GM18519 (cell line): ENCODE data around the gene NECTIN4.
"Not testable (repeated sequence)": the region's sequence is repeated elsewhere in the genome, so short reads cannot be mapped to it uniquely, and the experiment has no call there.

Source experiments
- ATAC-seq: cut with Tn5 transposase; IDR thresholded peaks from one replicate; pipeline ENCODE4 v1.9.1; 2021; ENCODE audit warnings: mild to moderate bottlenecking, moderate library complexity; ENCODE audit not compliant: unreplicated experiment, low FRiP score

NECTIN4 gene

DNA sequence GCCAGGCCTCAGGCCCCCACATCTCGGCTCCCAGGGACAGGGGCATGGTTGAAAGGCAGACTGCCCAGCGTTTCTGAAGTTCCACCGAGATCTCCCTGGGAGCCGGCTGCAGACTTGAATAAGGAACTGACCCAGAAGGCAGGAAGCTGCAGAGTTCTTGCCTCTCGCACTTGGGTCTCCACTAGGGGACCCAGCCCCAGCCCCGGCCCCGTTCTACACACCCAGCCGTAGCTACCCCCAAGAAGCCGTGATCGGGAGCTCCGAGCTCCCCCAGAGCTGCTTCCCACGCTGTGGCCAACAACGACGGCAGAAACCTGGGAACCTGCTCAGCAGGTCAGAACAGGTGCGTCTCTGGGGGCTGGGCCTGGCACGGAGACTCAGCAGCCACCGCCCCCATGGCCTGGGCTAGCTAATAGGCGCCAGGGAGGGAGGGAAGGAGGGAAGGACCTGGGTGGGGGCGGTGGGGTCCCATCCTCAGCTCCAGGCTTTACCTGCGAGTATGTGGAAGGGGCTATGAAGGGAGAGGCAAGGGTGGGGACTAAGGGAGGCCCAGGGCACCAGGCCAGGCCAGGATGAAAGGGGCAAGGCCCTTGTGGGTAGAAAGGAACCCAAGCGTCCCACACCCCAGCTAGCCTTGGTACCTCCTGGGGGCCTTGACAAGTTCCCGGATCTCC lies at the start of gene NECTIN4:
NECTIN4 (minus strand) TSS at position 308 of the 674 bp plus-strand sequence; CDS start at position 46, 262 bp downstream.
- ATAC-seq, result no peak

DNA sequence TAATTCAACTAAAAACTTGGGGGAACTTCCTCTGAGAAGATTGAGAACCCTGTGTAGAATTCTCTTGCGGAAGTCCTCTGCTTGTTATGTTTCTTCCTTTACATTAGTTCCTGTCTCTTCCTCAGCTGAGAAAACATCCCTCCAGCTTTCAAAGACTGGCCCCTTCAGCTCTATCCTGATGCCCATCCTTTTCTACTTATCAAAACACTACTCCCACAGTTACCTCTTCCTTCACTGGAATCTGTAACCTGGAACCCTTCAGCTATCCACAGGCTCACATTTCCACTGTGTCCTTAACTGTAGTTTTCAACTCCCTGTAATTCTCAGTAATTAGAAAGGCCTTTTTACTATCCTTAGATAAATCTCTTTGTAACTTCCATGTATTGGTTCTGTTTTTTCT lies 49.1 kb upstream of the NECTIN4 start:
- ATAC-seq, result no peak

DNA sequence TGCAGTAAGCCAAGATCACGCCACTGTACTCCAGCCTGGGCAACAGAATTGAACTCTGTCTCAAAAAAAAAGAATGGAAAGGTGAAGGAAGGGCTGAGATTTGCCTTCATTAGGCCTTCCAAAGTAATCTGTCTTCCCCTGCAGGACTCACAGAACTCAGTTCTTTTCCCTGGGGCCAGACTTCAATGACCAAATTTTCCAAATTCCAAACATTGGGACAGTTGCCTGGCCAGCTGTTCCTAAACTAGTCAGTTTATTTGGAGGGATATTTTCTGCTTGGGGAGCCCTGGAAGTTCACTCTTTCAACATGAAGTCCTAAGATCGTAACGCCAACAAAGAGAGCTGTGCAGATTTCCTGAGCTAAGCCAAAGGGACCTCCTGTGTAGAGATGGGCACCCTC lies 48.5 kb upstream of the NECTIN4 start:
- ATAC-seq, result no peak

DNA sequence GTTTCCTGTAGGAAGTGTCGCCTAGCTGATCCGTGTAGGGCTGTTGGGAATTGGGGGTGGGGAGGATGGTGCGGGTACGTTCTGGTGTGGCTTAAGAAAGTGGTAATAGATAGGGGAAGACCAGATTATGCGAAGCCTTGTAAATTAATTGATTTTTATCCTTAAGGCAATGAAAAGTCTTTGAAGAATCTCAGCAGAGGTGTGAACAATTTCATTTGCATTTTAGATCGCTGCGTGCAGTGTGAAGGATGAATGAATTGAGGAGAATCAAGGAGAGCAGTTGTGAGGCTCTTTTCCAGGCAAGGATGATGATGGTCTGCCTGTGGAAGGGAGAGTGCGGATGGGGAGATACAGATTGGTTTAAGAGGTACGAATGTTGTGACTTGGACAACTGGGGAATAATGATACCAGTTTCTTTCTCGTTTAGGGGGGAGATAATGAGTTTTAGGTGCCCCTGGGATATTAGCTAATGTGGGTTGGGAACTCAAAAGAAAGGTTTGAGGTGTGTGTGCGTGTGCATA lies 43.9 kb upstream of the NECTIN4 start:
- no peak for ATAC-seq

DNA sequence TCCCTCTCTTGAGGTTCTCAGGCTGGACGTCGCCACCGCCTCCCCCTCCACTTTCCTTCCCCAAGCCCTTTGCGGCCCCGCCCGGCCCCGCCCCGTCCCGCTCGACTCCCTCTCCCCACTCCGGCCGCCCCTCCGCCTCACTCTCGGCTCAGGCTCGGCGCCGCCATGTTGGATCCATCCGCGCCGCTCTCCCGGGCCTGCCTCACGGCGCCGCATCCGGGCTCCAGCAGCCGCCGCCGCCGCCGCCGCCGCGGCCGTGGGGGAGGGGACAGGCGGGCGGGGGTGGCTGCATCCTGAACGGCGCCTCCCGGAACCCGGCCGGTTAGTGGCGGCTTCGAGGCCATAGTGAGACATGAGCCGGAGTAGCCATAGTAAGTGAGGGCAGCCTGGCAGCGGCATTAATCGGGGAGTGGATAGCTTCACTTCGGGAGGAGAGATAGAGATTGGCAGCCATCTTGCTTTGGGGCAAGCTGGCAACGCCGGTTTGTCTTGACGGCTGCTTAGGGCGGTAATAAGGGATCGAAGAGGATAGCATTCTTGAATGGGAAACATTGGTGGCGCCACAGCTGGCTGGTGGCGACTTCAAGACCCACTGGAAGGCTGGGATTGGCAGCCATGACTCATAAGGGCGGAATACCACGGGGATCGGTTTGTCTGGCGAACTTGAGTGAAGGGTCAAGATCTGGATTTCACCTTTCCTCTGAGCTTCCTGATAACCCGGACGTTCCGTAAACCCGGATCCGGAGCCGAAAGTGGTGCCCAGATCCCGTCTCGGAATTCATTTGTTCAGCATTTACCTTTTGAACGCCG lies 43.3 kb upstream of the NECTIN4 start, which contains the start of gene DEDD:
DEDD (minus strand) TSS at position 258 of the 810 bp plus-strand sequence. CDS start 8,205 bp downstream, outside the sequence.
- peak; percentile 91 for ATAC-seq

DNA sequence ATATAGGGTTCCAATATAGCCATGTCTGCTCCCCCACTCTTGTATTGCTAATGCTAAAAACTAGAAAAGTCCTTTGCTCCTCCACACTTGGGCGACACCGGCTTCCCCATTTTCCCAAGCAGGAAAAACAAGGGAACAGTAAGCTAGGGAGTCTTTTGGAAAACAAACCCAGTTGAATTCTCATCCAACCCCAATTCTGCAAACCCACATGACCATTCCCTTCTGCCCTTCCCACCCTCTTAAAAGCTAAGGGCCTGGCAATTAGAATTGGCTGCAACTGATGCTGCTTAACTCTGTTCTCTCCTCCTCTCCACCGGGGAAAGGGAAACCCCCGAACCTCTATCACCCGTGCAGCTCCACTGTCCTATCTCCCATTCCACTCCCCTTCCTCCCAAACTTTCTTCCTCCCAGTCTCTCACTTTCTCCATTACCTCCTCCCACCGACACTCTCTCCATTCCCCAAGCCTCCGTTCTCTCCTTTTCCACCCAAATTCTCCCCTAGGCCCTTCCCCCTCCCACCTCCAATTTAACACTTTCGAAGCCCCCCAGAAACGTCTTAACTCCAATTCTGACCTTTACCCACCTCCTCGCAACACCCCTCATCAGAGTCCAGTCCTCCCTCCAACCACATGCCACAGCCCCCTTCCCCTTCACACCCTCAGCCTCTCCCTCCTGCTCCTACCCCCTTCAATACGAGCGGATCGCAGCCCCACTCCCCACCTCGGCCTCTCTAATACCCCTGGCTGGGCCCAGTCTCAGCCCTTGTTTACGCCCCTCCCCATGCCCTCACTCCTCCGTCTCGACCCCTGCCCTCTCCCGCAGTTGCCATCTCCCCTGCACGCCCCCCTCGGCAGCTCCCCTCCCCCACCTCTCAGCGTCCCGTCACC lies 42.4 kb upstream of the NECTIN4 start:
- ATAC-seq, result no peak

DNA sequence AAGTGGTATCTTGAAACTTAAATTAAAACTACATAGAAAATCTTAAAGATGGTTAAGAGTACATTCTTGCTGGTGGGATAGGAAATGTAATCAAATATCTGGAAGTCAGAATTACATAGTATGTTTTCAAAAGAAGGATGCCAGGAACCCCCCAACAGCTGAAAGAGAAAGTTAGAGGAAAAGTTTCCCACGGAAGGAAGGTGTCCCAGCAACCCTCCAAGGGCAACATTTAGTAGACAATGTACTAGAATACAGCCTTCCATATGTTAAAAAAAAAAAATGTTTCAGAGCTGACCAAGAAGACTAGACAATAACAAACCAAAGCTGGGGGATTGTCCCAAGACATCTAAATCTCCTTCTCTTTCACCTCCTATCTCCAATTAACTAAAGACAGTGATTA lies 40.9 kb upstream of the NECTIN4 start:
- no peak for ATAC-seq

DNA sequence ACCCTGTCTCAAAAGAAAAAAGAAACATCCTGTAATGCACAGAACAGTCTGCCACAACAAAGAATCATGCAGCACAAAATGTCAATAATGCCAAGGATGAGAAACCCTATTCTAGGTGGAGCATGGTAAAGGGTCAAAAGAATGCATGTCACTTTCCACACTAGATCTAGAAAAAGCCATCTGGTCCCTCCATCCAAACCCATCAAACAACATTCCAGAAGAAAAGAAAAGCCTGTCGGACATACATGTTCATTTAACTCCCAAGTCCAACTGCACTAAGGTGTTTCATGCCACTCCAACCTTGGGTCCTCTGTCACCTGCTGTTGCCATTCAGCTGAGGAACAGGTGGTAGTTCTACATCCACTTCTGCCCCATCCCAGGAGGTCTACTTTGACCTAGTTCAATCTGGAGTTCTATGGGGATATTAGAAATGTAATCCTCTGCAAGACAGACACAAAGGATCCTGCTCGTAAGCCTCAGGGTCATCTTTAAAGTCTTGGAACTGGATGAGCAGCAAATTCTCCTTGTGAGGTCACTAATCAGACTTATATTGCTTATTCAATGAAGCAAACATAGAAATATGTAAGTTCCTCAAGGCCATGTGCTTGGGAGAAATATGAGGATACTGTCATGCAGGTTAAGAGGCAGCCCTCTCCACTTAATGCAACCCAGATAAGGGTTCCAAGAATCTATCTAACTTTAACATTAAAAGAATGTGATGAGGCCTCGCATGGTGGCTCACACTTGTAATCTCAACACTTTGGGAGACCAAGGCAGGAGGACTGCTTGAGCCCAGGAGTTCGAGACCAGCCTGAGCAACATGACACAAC lies 39.4 kb upstream of the NECTIN4 start:
- ATAC-seq, result no peak

DNA sequence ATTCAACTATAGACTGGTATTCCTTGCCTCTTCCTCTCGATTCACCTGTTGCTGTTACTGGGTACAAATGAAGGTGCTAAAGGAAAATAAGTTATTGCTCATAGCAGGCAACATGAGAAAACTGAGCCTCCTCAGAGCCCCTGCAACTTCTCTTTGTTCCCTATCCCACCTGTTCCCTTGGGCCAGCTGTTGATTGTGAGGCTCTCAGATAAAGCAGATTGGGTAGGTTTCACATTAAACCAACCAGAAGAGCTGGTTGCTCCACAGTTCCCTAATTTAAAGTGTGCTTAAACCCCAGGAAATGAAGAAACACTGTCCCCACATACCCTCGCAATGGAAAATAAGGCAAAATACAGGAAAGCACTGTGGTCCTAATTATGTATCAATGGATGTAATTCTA lies 38.3 kb upstream of the NECTIN4 start:
- ATAC-seq, result no peak

DNA sequence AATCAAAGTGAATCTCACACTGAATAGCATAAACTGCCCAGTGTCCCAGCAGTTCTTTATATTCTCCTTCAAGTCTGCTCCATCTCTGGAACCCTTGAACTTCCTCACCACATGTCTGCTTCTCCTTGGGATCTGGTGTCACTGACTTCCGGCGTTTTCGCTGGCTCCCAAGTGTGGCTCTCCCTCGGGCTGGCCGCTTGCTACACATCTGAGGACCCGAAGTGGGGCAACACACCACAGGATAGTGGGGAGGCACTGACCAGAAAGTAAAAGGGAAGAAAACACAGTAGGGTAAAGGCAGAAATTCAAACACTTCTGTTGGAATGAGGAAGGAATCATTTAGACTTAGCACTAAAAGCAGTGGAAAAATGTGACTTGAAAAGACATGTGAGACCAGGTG lies 33.6 kb upstream of the NECTIN4 start:
- no peak for ATAC-seq

DNA sequence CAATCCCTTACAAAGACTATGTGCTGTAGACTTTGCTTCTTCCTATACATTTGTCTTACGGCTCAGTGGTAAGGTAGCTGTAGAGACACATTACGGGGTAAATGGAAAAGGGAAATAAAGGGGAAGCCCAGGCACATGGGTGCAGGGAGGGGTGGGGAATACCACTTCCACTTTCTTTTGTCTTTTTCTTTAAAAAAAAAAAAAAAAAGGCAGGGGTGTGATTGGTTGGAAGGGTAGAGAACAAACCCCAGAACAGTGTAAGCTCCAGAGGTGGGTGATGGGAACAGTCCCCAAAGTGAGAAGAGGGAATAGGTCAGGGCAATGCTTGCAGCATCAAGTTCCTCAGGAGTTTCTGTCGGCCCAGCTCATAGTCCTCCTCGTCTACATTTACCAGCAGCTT lies 32.5 kb upstream of the NECTIN4 start:
- no peak for ATAC-seq

DNA sequence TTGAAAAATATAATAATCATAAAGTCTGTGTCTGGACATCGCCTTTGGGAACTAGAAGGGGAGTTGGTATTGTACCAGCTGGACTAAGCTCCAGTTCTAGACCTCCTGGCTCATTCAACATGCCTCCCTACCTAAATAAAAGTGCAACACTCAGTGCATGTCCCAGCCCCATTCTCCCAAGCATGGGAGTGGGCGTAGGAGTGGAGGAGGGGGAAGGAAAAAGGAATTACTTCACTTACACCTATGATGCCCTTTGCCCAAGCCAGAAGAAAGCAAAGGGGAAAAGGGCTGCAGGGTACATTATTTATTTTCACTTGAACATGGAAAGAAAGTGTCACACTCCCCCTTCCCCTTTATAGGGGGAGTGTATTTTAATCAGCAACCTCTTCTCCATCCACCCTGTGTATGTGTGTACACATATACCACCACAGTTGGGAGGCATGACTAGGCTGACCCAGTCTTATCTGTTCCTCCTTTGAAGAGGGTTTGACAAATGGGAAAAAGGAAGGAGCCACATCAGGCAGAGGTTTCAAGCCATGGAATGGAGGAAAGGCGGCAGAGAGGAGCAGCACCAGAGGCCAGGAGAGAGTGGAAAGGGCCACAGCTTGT lies 31.8 kb upstream of the NECTIN4 start:
- ATAC-seq, result no peak

DNA sequence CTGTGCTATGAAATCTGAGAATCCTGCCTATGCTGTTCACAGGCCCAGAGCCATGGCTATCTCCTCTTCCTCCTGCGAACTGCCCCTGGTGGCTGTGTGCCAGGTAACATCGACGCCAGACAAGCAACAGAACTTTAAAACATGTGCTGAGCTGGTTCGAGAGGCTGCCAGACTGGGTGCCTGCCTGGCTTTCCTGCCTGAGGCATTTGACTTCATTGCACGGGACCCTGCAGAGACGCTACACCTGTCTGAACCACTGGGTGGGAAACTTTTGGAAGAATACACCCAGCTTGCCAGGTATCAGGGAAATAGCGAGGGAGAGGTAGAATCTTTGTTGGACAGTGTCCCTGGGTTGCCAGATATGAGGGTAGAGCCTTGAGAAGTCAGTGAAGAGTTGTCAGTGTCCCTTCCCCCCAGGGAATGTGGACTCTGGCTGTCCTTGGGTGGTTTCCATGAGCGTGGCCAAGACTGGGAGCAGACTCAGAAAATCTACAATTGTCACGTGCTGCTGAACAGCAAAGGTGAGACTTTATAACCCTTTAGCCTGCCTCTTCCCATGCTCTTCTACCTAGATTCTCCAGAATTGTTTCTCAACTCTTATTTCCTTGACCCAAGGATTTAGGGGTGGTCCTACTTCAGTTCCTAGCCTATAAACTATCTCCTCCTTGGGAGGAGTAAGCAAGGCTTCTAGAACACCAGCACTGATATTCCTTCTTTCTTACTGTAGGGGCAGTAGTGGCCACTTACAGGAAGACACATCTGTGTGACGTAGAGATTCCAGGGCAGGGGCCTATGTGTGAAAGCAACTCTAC lies 29.9 kb upstream of the NECTIN4 start:
- ATAC-seq, result no peak

DNA sequence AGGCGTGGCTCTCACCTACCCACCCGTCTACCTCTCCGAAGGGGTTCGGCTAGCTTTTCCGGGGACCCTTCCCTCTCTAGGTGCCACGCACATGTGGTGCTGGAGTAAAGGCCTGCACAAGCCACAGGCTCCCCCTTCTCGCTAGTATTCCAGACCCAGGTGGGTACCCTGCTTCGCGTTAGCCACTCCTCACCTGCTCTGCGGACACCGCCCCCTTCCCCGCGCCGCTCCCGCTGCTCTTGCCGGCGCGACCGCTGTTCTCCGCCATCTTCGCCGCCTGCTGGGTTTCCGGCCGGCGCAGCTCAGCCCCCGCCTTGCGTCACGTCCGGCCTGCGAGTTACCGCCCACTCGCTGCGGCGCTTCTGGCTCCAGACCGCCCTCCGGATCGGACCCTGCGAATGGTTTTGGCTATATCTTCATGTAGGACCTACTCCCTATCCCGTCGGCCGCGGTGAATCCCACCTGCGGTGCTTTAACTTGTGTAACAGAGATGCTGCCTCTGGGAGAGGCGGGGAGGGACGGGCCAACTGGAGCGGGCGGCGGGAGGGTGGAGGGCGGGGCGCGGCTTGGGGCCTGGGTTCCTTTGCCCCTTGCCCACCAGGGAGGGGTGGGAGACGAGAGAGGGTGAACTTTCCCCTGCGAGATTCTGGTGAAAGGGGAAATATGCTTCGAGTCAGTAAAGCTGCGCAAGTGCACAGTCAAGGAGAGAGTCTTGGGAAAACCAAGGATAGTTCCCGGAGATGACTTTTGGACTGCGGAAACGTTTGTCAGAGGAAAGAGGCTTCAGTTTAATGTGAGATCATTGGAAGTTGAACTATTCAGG lies 28.6 kb upstream of the NECTIN4 start, which contains the start of the genes NIT1 and PFDN2:
NIT1 (plus strand) TSS at position 347 of the 823 bp plus-strand sequence; CDS start at position 419, 72 bp downstream.
PFDN2 (minus strand) TSS at position 279 of the 823 bp plus-strand sequence; CDS start at position 268, 11 bp downstream.
- ATAC-seq, result peak; percentile 46

DNA sequence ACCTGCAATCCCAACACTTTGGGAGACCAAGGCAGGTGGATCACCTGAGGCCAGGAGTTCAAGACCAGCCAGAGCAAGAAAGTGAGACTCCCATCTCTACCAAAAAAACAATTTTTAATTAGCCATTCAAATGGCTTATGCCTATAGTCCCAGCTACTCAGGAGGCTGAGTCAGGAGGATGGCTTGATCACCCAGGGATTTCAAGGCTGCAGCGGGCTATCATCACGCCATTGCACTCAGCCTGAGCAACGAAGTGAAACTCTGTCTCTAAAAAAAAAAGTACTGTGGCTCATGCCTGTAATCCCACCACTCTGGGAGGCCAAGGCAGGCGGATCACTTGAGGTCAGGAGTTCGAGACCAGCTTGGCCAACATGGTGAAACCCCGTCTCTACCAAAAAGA lies 26.6 kb upstream of the NECTIN4 start:
- ATAC-seq, result not testable (repeated sequence)

DNA sequence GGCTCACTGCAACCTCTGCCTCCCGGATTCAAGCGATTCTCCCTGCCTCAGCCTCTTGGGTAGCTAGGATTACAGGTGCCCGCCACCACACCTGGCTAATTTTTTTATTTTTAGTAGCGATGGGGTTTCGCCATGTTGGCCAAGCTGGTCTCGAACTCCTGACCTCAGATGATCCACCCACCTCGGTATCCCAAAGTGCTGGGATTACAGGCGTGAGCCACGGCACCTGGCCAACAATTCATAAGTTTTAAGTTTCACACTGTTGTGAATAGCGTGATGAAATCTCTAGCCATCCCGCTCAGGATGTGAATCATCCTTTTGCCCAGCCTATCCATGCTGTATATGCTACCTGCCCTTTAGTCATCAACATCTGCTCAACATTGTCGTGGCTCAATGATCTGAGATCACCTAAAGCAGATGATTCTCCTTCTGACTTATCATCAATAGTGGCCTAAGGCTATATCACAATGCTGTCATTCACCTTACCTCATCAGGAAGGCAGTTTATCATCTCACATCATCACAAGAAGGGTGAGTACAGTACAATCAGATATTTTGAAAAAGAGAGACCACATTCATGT lies 25.9 kb upstream of the NECTIN4 start:
- no peak for ATAC-seq

DNA sequence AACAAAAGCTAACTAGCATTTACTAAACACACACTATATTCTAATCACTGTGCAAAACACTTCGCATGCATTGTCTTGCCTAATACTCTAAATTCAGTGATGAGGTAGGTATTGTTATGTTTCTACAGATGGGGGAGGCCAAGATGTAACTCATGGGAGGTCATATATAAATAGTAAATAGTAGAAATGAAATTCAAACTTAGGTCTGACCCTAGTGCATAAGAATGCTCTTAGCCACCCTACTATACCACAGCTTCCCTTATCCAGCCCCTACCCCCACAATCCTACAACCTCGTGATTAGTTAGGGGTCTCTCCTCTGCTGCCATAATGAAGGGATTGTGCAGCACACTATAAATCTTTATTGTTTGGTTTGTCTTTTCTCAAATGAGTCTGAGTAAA lies 25.2 kb upstream of the NECTIN4 start:
- ATAC-seq, result no peak
